Activated naive CD4-positive, alpha-beta T cell (primary cell): Measurements from ENCODE around the gene PRH1.

ENCODE experiments used
- DNase-seq, 4 experiments: peaks; one replicate each; lab custom pipeline; 2025; lab: John Stamatoyannopoulos, UW

Gene PRH1

DNA sequence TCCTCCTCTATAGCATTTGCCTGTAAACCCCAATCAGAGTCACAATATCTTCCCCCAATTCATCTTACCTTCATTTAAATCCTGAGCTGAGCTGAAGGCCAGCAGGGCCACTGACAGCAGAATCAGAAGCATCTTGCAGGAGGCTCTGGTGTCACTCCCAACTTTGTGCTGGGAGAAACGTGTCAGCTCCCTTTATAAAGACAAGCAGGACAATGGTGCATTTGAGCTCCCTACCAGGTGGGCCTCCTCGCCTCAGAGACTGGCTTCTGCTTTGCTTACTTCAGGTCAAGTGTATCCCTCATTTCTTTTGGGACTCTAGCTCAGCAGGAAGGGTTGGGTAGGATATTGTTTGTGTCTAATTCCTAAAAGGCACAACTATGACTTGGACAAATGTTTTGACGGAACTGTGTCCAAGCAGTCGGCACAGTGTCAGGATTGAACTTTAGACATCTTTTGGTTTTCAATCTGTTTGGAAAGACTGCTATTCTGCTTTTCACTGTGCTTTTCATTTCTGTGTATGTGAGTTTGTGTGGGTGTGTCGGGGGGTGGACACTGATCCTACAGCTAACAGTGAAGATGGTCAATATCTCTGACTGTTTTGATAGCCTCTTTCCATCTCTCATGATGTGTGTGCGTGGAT lies at the start of gene PRH1:
TSS of gene PRH1 (minus strand) at position 170 of the 640 bp plus-strand sequence. CDS start at position 132, 38 bp downstream.
- DNase-seq: no peak

DNA sequence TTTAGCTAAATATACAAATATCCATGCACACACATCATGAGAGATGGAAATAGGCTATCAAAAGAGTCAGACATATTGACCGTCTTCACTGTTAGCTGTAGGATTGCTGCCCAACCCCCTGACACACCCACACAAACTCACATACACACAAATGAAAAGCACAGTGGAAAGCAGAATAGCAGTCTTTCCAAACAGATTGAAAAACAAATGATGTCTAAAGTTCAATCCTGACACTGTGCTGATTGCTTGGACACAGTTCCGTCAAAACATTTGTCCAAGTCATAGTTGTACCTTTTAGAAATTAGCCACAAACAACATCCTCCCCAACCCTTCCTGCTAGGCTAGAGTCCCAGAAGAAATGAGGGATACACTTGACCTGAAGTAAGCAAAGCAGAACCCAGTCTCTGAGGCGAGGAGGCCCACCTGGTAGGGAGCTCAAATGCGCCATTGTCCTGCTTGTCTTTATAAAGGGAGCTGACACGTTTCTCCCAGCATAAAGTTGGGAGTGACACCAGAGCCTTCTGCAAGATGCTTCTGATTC lies 44.8 kb upstream of the PRH1 start, which contains the start of gene PRH2:
TSS of gene PRH2 (plus strand) at position 491 of the 541 bp plus-strand sequence. CDS start at position 529, 38 bp downstream.
- no peak for DNase-seq

DNA sequence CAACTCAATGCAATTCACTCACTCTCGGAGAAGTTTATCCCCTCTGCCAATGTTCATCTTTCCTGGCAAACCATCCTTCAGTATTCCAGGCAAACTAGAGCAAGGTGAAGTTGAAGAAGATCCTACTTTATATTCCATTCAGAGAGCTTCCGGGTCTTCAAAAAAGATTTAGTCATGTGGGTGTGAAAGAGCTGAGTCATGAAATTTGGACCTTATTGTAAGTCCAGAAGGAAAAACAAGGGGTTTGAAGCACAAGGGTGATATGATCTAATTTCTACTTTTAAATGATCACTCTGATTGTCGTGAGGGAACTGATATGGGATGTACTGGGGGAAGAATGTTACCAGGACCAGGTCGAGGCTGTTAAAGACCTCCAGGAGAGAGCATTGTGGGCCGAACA lies 42.2 kb upstream of the PRH1 start:
- DNase-seq: no peak

DNA sequence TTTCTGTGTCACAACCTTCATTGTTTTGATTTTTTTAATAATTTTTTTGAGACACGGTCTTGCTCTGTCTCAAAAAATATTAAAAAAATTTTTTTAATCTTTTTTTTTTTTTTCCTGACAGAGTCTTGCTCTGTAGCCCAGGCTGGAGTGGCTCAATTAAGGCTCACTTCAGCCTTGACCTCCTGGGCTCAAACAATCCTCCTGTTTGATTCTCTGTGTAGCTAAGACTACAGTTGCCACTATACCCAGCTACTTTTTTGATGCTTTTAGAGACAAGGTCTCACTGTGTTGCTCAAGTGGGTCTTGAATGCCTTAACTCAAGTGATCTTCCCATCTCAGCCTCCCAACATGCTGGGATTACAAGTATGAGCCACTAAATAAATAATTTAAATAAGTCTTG lies 35.8 kb upstream of the PRH1 start:
- no peak for DNase-seq

DNA sequence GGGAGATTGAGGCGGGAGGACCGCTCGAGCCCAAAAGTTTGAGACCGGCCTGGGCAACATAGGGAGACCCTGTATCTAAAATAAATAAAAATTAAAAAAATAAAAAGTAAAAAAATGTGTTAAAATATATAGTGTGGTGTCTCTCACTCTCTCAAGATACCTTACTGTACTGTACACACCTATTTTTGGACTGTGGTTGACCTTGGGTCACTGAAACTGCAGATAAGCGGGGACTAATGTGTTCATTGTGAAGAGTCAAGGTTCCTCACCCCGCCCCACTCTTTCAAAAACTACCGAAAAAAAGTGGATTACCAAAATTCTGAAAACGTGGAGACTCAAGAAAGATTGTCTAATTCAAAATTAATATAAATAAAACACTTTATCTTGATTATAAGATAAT lies 26.3 kb upstream of the PRH1 start:
- no peak for DNase-seq

DNA sequence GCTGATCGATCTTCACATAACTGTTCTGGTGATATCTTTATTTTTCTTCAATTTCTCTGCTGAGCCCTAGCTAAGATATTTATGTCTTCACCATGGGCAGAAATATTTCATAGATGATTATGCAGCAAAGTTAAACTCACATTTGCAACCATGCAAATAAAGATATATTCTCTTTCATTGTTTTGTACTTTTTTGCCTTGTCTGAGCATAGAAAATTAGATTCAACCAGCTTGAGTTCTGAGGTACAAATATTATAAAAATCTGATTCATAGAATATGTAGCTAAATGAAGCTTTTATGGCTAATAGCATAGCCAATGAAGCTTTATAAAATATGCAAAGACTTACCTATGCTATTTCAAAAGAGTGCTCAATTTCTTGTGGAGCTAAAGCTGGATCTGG lies 25.4 kb upstream of the PRH1 start, which contains the start of gene TAS2R13:
TSS of gene TAS2R13 (minus strand) at position 101 of the 400 bp plus-strand sequence. CDS start 264 bp downstream, outside the sequence.
- DNase-seq: no peak

DNA sequence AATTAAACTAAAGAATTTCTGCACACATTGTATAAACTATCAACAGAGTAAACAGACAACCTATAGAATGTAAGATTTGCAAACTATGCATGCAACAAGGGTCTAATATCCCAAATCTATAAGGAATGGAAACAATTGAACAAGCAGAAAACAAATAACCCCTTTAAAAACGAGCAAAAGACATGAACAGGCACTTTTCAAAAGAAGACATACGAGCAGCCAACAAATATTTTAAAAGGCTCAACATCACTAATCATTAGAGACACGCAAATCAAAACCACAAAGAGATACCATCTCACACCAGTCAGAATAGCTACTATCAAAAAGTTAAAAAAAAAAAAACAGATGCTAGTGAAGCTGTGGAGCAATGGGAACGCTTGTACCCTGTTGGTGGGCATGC lies 20.6 kb upstream of the PRH1 start:
- no peak for DNase-seq

DNA sequence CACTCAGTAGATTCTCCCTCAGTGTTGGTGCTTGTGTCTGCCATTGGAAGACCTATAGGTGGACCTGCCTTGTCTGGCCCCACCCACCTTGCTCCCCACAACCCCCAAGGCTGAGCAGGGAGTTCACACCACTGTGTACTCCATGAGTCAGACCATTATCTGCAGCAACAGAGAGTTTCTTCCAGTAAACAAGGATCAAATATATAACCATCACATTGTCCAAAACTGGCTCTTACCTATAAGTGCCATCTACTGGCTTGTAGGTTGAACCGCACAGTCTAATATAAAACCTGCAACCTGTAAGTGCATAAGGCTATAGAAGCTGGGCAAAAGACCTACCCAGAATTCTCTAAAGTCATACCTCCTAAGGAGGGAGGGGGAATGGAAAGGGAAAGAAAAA lies 17.4 kb upstream of the PRH1 start:
- no peak for DNase-seq

DNA sequence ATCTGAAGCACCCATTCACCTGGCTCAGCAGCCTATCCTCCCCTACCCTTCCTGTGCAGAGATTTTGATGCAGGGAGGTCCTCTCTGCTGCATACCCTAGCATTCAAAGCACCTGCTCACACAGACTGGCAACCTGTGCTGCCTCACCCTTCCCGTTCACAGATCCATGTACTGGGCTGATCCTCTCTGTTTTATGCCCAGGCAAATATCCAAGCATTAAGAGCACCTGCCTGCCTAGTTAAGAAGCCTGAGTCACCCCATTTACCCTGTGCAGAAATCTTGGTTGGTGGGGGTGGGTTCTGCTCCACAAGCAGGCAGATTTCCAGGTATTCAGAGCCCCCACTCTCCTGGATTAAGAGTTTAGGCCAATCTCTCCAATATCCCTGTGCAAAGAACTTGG lies 16.9 kb upstream of the PRH1 start:
- DNase-seq: no peak

DNA sequence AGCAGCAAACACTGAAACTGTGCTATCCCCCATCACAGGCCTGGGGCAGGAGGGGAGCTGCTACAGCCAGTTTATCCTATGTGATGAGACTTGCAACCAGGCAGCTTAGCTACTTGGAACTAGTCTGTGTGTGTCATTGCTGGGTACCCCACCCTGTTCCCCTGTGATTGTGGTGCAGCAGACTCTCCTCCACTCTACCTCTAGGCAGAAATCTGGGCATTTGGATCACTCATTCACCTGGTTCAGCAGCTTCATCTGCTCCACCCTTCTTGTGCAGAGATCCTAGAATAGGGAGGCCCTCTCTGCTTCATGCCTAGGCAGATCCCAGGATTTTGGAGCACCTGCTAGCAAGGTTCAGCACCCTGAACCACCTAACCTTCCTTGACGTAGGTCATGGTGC lies 16.5 kb upstream of the PRH1 start:
- DNase-seq: no peak

DNA sequence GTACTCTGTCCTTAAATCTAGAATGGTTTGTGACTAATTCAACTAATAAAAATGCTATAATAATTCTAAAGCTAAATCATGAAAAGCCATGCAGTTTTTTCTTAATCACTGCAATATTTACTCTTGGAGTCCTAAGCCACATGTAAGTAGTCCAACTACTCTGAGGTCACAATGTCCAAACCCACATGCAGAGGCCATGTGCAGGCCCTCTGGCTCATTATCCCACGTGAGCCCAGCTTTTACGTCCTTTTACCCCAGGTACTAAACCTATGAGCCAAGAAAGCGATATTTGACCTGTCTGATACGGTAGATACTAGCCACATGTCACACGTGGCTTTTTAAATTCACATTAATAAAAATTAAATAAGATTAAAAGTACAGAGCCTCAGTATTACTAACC lies 12.8 kb upstream of the PRH1 start:
- DNase-seq: no peak

DNA sequence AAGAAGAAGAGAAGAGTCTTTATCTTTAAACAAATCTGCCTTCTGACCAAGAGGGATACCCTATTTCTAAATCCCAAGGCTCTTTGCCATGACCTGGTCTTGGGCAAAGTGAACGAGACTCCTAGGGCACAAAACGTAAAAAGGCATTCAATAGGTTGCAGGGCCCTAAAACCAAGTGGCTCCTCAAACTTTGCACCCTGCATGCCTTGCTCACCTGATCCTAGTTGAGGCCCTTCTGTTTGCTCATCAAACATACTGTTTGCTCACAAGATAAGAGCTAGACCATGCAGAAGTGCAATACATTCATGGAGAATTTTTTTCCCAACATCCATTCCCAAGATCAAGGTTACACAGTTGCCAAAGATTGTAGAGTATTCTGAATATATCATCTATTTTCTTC lies 7.9 kb upstream of the PRH1 start:
- no peak for DNase-seq

DNA sequence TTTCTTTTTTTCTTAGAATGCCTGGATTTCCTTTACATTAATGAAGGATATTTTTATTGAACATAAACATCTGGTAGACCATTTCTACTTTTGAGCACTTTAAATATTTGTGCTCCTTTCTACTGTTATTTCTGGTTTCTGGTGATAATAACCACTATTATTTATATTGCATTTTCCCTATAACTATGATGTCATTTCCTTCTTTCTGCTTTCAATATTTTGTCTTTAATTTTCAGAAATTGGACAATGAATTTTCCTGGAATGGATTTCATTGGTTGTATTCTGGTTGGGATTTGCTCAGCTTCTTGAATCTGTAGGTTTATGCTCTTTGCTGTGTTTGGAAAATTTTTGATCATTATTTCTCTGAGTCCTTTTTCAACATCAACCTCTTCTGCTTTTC lies 5.2 kb upstream of the PRH1 start:
- DNase-seq: no peak

DNA sequence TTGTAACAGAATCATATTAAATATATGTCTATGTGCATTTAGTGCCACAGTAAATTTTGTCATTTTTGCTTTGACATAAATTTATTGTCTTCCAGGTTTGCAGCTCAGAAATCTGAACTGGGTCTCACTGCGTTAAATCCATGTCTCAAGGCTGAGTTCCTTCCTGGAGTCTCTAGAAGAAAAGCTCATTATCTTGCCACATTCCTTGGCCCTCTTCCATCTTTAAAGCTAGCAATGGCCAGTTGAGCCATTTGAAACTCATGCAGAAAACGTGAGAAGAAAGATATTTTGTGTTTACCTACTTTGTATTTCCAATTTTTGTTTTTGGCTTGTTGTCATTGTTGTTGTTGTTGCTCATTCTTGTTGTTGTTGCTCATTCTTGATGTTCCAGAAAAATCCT lies 10.7 kb downstream of the PRH1 start:
- no peak for DNase-seq

DNA sequence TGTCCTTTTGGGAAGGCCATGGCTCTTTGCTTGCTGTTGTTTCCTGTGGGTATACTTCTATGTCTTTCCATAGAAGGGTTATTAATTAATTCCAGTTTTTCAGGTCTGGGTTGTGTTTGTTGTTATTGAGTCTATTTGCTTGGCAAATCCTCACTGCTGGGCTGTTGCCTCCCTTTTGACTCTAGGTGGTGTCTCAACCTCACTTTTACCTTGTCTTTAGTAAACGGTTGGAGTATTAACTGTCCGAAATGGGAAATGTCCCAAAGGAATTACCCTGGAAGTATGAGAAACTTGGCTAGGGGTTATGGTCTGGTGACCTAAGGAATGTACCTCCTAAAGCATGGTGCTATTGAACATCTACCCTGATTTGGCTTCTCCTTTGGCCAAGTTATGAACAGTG lies 16.7 kb downstream of the PRH1 start:
- DNase-seq: no peak

DNA sequence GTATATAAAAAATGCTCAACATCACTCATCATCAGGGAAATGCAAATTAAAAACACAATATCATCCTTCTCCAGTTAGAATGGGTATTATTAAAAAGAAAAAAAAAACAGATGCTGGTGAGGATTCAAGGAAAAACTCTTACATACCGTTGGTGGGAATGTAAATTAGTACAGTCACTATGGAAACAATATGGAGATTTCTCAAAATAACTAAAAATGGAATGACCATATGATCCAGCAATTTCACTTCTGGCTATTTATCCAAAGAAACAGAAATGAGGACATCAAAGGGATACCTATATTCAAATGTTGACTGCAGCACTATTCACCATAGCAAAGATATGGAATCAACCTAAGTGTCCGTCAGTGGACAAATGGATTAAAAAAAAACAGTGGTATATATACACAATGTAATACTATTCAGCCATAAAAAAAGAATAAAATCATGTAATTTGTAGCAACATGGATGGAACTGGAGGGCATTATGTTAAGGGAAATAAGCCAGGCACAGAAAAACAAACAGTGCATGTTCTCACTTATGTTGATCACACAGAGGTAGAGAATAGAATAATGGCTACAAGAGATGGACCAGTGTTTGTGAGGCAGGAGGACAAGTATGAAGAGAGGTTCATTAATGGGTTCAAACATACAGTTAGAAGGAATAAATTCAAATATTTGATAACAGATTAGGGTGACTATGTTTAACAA lies 20.4 kb downstream of the PRH1 start:
- no peak for DNase-seq

DNA sequence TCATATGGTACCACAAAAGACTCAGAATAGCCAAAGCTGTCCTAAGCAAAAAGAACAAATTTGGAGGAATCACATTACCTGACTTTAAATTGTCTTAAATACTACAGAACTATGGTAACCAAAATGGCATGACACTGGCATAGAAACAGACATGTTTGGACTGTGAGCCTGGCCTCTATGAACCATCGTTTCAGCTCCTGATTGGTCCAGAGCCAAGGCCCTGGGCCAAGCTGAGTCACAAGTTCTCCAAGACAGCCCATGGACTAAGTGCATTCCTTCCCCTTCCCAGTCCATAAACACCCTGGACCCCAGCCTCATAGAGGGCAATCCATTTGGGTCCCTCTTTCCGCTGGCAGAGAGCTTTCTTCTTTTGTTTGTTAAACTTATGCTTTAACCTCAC lies 22.7 kb downstream of the PRH1 start:
- DNase-seq: no peak

DNA sequence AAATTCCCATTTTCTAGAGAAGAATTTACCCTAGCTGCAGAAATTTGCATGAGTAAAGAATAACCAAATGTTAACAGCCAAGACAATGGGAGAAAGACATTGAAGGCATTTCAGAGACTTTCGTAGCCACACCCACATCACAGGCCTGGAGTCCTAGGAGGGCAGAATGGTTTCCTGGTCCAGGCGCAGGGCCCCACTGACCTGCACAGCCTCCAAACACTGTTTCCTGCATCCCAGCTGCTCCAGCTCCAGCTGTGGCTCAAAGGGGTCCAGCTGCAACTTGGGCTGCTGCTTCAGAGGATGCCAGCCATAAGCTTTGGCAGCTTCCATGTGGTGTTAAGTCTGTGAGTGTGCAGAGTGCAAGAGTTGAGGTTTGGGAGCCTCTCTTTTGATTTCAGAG lies 28.2 kb downstream of the PRH1 start:
- no peak for DNase-seq

DNA sequence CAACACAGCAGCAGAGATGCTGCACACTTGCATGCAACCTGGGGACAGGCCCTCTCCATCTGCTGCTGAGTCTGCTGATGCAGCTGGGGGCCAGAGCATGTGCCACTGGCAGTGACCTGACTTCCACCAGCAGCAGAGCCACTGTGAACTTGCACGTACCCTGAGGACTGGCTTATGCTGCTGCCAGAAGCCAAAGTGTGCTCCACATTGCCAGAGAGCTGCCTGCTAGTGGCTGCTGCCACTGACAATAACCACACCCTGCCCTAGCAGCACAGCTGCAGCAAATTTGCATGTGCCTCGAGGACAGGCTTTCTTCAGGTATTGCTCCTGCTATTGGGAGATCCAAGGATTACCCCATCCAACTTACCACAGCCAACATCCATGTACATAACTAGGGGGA lies 30.3 kb downstream of the PRH1 start:
- DNase-seq: no peak

DNA sequence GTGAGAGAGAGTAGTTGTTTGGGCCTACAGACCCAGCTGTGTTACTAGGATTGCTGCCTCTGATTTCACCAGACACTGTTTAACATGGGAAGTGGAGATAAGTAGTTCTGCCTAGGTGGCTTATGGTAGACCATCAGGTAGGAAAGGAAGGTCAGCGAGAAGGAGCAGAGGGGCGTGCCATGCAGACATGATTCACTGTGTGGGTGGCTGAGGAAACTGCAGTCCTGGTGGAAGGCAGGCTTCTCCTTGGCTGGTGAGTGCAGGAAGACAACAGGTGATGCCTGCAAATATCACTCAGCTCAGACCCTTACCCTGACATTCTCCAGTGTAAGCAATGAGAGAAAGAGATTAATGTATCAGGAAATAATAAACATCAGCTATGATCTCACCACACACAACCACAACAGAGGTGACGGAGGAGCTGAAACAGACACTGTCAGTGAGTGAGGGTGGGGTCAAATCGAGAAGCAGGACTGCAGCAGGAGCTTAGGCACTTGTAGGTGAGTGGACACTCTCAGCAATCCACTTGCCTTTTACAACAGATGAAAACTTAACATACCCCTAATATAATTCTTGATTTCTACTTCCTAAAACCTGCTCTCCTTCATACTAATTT lies 32.7 kb downstream of the PRH1 start:
- DNase-seq: no peak

DNA sequence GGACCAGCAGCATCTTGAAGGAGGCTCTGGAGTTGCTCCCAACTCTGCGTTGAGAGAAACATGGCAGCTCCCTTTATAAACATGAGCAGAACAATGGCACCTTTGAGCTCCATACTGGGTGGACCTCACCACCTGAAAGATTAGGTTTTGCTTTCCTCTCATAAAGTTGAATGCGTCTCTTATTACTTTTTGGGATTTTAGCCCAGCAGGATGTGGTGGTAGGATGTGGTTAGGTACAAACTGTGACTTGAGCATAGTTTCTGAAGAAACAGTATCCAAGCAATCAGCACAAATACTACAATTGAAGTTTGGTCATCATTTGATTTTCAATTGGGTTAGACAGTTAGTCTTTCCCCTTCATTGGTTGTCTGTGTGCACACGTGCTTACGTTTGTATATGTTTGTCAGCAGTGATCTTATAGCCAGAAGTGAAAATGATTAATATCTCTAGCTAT lies 34.6 kb downstream of the PRH1 start, which contains the start of gene PRR4:
TSS of gene PRR4 (minus strand) at position 51 of the 454 bp plus-strand sequence. CDS start at position 13, 38 bp downstream.
- DNase-seq: no peak

DNA sequence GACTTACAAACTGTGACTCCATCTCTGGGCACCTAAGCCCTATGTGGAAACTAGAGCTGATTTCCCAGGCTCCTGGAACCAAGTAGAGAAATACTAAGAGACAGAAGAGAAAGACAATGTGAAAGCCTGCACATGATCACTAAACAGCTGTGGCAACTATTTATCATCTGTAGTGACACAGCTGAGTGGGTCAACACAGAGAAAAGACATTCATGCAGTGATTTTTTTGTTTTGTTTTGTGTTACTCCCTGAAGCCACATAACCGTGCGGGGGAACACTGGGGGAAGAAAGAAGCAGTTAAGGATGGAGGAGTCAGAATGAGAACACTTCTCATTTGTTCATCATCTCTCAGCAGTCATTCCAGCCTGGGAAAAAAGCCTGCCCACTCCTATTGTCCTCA lies 36.3 kb downstream of the PRH1 start:
- DNase-seq: no peak

DNA sequence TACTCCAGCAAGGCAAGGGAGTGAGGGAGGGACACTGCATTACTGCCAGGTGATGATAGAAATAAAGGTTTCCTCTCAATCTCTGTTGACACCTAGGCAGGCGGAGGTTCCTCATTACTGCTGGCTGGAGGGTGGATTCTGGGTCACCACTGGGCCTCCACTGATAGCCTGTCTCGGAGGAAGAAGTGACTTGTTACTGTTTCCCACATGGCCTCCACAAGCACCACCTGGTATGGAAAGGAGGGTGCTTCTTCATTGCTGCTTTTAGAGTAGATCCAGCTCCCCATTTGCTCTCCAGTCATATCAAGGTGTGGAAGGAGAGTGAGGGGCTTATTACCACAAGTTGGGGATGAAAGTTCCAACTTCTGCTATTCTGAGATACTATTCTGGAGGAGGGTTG lies 41.2 kb downstream of the PRH1 start:
- DNase-seq: no peak
